Parathyroid adenoma (tissue), 2 donors: Measurements from ENCODE around the gene EFNA4.

ENCODE experiments used
- H2AFZ ChIP-seq: fragments of 300-600 bp; sonication (generic); one replicate; pipeline ENCODE4 v1.7.0; 2017; ENCODE audit warnings: antibody characterized with exemption, mild to moderate bottlenecking
- H3K27ac ChIP-seq: fragments of 300-600 bp; sonication (generic); one replicate; pipeline ENCODE4 v1.7.0; 2017
- H3K27me3 ChIP-seq: fragments of 300-600 bp; sonication (generic); one replicate; pipeline ENCODE4 v1.7.0; 2017; ENCODE audit warnings: low read length; ENCODE audit not compliant: control insufficient read depth, insufficient read depth
- H3K36me3 ChIP-seq: fragments of 300-600 bp; sonication (generic); one replicate; pipeline ENCODE4 v1.7.0; 2017; ENCODE audit warnings: low read length; ENCODE audit not compliant: control insufficient read depth, insufficient read depth
- H3K4me1 ChIP-seq: fragments of 300-600 bp; sonication (generic); one replicate; pipeline ENCODE4 v1.7.0; 2017; ENCODE audit warnings: control low read depth
- H3K4me2 ChIP-seq: fragments of 300-600 bp; sonication (generic); one replicate; pipeline ENCODE4 v1.7.0; 2017; ENCODE audit warnings: low read length
- H3K4me3 ChIP-seq: fragments of 300-600 bp; sonication (generic); one replicate; pipeline ENCODE4 v1.7.0; 2017; ENCODE audit warnings: low read depth, low read length
- H3K79me2 ChIP-seq: fragments of 300-600 bp; sonication (generic); one replicate; pipeline ENCODE4 v1.7.0; 2017; ENCODE audit warnings: control low read depth
- H3K9ac ChIP-seq: fragments of 300-600 bp; sonication (generic); one replicate; pipeline ENCODE4 v1.7.0; 2017; ENCODE audit warnings: mild to moderate bottlenecking
- H3K9me3 ChIP-seq: fragments of 300-600 bp; sonication (generic); one replicate; pipeline ENCODE4 v1.7.0; 2017; ENCODE audit warnings: low read length; ENCODE audit not compliant: control insufficient read depth
- TF ChIP-seq, protein P1 (sequence below): fragments of 300-600 bp; sonication (generic); IDR thresholded peaks from one replicate; pipeline ENCODE4 v1.7.0; 2017; ENCODE audit warnings: antibody characterized with exemption, mild to moderate bottlenecking
- donor health status: primary hyperparathyroidism.

The EFNA4 gene

DNA sequence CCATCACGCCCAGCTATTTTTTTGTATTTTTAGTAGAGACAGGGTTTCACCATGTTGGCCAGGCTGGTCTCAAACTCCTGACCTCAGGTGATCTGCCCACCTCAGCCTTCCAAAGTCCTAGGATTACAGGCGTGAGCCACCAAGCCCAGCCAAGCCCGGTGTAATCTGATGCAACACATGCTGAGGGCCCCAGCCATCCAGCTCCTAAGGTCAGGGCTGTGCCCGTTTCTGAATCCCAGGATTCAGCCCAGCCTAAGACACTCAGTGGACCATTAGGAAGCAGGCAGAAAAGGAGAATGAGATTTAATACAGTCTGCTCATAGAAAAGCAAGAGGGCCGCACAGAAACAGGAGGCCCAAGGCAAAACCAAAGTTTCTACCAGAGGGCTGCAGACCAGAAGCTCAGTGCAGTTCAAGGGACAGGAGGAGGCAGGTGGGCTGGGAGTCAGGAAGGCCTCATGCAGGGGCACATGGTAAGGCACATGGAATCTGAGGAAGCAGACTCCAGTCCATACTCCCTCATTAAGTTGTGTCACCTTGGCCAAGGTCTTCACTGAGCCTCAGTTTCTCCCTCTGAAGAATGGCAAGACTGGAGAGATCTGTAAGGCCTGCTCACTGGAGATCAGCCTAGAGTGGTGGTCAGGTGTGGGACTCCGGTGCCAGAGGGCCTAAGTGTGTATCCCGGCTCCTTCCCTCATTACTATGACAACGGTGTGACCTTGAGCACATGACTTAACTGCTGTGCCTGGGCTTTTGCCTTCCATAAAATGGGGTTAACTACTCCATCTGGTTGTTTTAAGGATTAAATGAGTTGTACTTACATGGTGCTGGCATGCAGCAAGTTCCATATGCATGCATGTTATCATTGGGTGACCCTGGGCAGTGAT is 14.8 kb upstream of the EFNA4 start:
- TF ChIP-seq, protein P1, sequence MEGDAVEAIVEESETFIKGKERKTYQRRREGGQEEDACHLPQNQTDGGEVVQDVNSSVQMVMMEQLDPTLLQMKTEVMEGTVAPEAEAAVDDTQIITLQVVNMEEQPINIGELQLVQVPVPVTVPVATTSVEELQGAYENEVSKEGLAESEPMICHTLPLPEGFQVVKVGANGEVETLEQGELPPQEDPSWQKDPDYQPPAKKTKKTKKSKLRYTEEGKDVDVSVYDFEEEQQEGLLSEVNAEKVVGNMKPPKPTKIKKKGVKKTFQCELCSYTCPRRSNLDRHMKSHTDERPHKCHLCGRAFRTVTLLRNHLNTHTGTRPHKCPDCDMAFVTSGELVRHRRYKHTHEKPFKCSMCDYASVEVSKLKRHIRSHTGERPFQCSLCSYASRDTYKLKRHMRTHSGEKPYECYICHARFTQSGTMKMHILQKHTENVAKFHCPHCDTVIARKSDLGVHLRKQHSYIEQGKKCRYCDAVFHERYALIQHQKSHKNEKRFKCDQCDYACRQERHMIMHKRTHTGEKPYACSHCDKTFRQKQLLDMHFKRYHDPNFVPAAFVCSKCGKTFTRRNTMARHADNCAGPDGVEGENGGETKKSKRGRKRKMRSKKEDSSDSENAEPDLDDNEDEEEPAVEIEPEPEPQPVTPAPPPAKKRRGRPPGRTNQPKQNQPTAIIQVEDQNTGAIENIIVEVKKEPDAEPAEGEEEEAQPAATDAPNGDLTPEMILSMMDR = no peak
- Histone ChIP-seq H3K4me1 (no peaks in the 10 kb centered on the region), H3K4me2 (no peak overlapping the region), H2AFZ (no peak overlapping the region), H3K79me2 (no peaks in the 10 kb centered on the region), H3K9ac (no peak overlapping the region), H3K27ac (no peak overlapping the region), H3K36me3 (no peaks in the 10 kb centered on the region), H3K27me3 (no peaks in the 10 kb centered on the region), H3K4me3 (no peak overlapping the region), H3K9me3 (no peaks in the 10 kb centered on the region)

DNA sequence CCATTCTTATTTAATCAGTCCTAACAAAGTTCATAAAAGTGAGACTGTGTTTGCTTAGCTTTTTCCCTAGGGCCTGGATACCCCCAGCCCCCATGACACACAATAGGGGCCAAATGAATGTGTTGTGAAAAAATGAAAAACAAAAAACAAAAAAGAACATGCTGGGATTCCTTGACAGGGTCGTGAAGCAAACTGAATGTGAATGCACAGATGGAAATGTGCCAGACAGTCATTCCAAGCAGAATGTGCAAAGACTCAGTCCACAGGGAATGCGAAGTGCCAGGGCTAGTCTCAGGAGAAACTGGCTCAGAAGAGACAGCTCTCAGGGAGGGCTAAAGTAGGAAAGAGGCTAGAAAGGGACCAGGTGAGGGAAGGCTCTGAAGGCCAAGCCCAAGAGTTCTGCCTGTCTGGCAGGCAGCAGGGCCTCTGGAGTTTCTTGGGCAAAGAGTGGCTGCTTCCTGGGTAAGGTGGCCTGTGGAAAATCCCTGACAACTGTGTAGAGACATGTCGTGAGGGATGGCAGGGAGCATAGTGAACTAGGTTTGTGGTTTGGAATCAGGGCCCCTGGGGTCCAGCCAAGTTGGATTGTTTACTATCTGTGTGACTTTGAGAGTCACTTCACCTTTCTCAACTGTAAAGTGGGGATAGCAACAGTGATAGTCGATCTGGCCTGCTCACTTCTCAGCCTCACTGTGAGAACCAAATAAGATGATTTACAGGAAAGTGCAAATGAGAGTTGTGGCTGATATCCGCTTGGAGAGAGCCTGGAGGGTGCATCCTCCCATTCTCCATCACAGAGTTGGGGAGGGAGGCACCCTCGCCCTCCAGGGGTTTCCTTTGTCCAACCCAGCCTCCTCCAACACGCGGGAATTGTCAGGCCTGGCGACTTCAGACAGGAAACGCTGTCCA is 13.6 kb upstream of the EFNA4 start:
- TF ChIP-seq, protein P1 = no peak
- Histone ChIP-seq H3K79me2 (no peaks in the 10 kb centered on the region), H3K4me2 (peak overlapping the region; percentile 98), H2AFZ (peak overlapping the region; percentile 66), H3K4me3 (peak overlapping the region; percentile 68), H3K9me3 (no peaks in the 10 kb centered on the region), H3K27ac (peak overlapping the region; percentile 58), H3K27me3 (no peaks in the 10 kb centered on the region), H3K4me1 (no peaks in the 10 kb centered on the region), H3K9ac (no peak overlapping the region), H3K36me3 (no peaks in the 10 kb centered on the region)

DNA sequence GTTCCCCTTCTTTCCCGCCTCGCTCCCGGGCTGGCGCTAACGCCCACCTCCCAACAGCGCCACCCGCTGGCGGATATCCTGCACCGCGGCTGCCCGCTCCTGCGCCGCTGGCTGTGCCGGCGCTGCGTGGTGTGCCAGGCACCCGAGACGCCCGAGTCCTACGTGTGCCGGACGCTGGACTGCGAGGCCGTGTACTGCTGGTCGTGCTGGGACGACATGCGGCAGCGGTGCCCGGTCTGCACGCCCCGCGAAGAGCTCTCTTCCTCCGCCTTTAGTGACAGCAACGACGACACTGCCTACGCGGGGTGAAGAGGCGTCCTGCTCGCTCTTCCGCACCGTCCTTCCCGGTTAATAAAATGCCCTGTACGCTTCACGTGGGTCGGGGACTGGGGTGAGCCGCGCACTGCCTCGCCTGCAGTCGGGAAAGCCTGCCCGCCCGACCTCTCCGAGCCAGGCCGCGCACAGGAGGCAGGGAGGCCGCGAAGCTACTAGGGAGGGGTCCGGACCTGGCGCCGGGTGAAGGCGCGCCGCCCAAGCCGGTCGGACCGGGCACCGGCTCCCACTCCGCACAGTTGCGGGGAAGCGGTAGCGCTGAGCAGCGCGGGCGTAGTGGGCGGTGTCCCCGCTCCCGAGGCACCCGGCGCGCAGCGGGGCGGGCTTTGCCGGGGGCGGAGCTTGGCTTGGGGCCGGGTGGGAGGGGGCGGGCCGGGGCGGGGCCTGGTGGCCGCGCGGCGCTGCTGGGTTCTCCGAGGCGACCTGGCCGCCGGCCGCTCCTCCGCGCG is 12.8 kb upstream of the EFNA4 start, which contains the start of gene ADAM15:
Gene ADAM15 (plus strand): TSS at position 757 of the 782 bp plus-strand sequence. CDS start 71 bp downstream, outside the sequence.
- peak within 1 kb of the TSS; percentile 66 for H3K27ac ChIP-seq

DNA sequence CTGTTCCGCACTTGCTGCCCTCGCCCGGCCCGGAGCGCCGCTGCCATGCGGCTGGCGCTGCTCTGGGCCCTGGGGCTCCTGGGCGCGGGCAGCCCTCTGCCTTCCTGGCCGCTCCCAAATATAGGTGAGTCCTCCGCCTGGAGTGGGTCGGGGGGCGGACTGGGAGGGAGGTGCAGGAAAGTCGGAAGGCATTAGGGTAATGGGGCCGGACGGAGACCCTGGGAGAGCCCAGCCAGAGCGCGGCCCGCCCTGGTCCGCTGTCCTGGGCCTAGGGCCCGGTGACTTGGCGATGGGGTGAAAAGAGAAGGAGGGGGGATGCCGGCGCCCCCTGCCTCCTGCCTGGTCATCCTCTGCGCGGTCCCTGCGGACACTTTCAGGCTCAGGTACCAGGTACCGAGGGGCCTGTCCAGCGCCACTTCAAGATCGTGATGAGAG is 12.2 kb upstream of the EFNA4 start:
- no peaks in the 10 kb centered on the region for H3K9me3 ChIP-seq
- H3K9ac ChIP-seq = peak overlapping the region; percentile 21
- H3K79me2 ChIP-seq = no peaks in the 10 kb centered on the region
- peak overlapping the region; percentile 82 for H3K4me3 ChIP-seq
- H3K27me3 ChIP-seq = no peaks in the 10 kb centered on the region
- no peaks in the 10 kb centered on the region for H3K36me3 ChIP-seq
- peak overlapping the region; percentile 97 for H3K4me2 ChIP-seq
- peak overlapping the region; percentile 66 for H3K27ac ChIP-seq
- H3K4me1 ChIP-seq = no peaks in the 10 kb centered on the region
- H2AFZ ChIP-seq = peak overlapping the region; percentile 68
- TF ChIP-seq, protein P1 = no peak

More for the DNA sequence above, 12.8 kb upstream of the EFNA4 start, which contains the start of gene ADAM15:
- no peaks in the 10 kb centered on the region for H3K36me3 ChIP-seq
- H3K9ac ChIP-seq = peak within 1 kb of the TSS; percentile 21
- no peaks in the 10 kb centered on the region for H3K27me3 ChIP-seq
- H3K4me1 ChIP-seq = no peaks in the 10 kb centered on the region
- TF ChIP-seq, protein P1 = peak; percentile 60
- no peaks in the 10 kb centered on the region for H3K9me3 ChIP-seq
- peak within 1 kb of the TSS; percentile 82 for H3K4me3 ChIP-seq
- peak within 1 kb of the TSS; percentile 68 for H2AFZ ChIP-seq
- no peaks in the 10 kb centered on the region for H3K79me2 ChIP-seq
- peak within 1 kb of the TSS; percentile 98 for H3K4me2 ChIP-seq
